ENCODE data around the gene KRT72.

KRT72 gene

GRCh38 chr12:52587563-52587962 lies 13.7 kb downstream of the KRT72 start:
- no peak overlapping the region for H2AFZ ChIP-seq (ENCODE audit: insufficient read depth, low read length, poor library complexity)
- no peak overlapping the region for H3K4ac ChIP-seq (ENCODE audit: low read depth, low read length)
- no peak for DNase-seq
- no peak overlapping the region for H3K14ac ChIP-seq (ENCODE audit: low read length)
- H3K27ac ChIP-seq (ENCODE audit: low read depth, low read length) = no peak overlapping the region
- H3K36me3 ChIP-seq (ENCODE audit: control insufficient read depth in 1 of 2, insufficient read depth in 2 of 2, low read length in 2 of 2) = no peaks in the 10 kb centered on the region
- no peak overlapping the region for H2BK5ac ChIP-seq (ENCODE audit: low read depth, low read length, poor library complexity)
- H3K79me1 ChIP-seq (ENCODE audit: low read length) = no peaks in the 10 kb centered on the region
- H3K79me2 ChIP-seq (ENCODE audit: control insufficient read depth, insufficient read depth, low read length, poor library complexity) = no peaks in the 10 kb centered on the region
- H4K8ac ChIP-seq (ENCODE audit: low read depth, low read length) = no peak overlapping the region
- WGBS (ENCODE audit: extremely low coverage, insufficient coverage, insufficient read length) = no CpG with 5 or more reads among the region's 17 CpGs
- no peak overlapping the region for H4K91ac ChIP-seq (ENCODE audit: low read depth, low read length)
- no peak overlapping the region for H2BK120ac ChIP-seq (ENCODE audit: insufficient read depth, low read length, poor library complexity)
- H3K23ac ChIP-seq (ENCODE audit: low read length) = no peak overlapping the region
- no peak overlapping the region for H2AK5ac ChIP-seq (ENCODE audit: low read length)
- H3K9me3 ChIP-seq (ENCODE audit: insufficient read depth, low read depth, low read length) = peaks cover 8% of the 10 kb centered on the region
- H3K18ac ChIP-seq (ENCODE audit: low read length) = no peak overlapping the region
- H2BK12ac ChIP-seq (ENCODE audit: low read length) = no peak overlapping the region
- H3K27me3 ChIP-seq (ENCODE audit: insufficient read depth, low read length) = no peaks in the 10 kb centered on the region
- H3K4me1 ChIP-seq (ENCODE audit: control insufficient read depth in 1 of 2, insufficient read depth in 2 of 2, low read length in 2 of 2) = peaks cover 0 to 2% of the 10 kb centered on the region in 2 experiments
- H4K12ac ChIP-seq (ENCODE audit: low read depth, low read length) = no peak overlapping the region
- H3K9ac ChIP-seq (ENCODE audit: low read length) = no peak overlapping the region
- H3K4me2 ChIP-seq (ENCODE audit: low read length) = no peak overlapping the region
- no peak overlapping the region for H3K4me3 ChIP-seq (ENCODE audit: low read depth, low read length)

- Histone ChIP-seq H3K9me3 (ENCODE audit: insufficient read depth, low read depth, low read length) (peaks cover 3% of the 10 kb centered on the region), H3K4me2 (ENCODE audit: low read length) (no peak overlapping the region), H2AFZ (ENCODE audit: insufficient read depth, low read length, poor library complexity) (no peak overlapping the region), H4K91ac (ENCODE audit: low read depth, low read length) (no peak overlapping the region), H3K14ac (ENCODE audit: low read length) (no peak overlapping the region), H3K27me3 (ENCODE audit: insufficient read depth, low read length) (no peaks in the 10 kb centered on the region), H2BK12ac (ENCODE audit: low read length) (no peak overlapping the region), H3K4me1 (ENCODE audit: control insufficient read depth in 1 of 2, insufficient read depth in 2 of 2, low read length in 2 of 2) (peaks cover 0 to 5% of the 10 kb centered on the region in 2 experiments), H3K27ac (ENCODE audit: low read depth, low read length) (no peak overlapping the region), H3K9ac (ENCODE audit: low read length) (no peak overlapping the region), H3K4ac (ENCODE audit: low read depth, low read length) (no peak overlapping the region), H3K79me2 (ENCODE audit: control insufficient read depth, insufficient read depth, low read length, poor library complexity) (no peaks in the 10 kb centered on the region), H2BK120ac (ENCODE audit: insufficient read depth, low read length, poor library complexity) (no peak overlapping the region), H3K18ac (ENCODE audit: low read length) (no peak overlapping the region), H4K8ac (ENCODE audit: low read depth, low read length) (no peak overlapping the region), H3K79me1 (ENCODE audit: low read length) (no peaks in the 10 kb centered on the region), H4K12ac (ENCODE audit: low read depth, low read length) (no peak overlapping the region), H2BK5ac (ENCODE audit: low read depth, low read length, poor library complexity) (no peak overlapping the region), H3K4me3 (ENCODE audit: low read depth, low read length) (no peak overlapping the region), H3K36me3 (ENCODE audit: control insufficient read depth in 1 of 2, insufficient read depth in 2 of 2, low read length in 2 of 2) (no peaks in the 10 kb centered on the region), H3K23ac (ENCODE audit: low read length) (no peak overlapping the region), H2AK5ac (ENCODE audit: low read length) (no peak overlapping the region)
- no CpG with 5 or more reads among the region's 9 CpGs for WGBS (ENCODE audit: extremely low coverage, insufficient coverage, insufficient read length)
- no peak for DNase-seq
These were observed 15.3 kb downstream of the KRT72 start for GRCh38 chr12:52585946-52586345.

DNA sequence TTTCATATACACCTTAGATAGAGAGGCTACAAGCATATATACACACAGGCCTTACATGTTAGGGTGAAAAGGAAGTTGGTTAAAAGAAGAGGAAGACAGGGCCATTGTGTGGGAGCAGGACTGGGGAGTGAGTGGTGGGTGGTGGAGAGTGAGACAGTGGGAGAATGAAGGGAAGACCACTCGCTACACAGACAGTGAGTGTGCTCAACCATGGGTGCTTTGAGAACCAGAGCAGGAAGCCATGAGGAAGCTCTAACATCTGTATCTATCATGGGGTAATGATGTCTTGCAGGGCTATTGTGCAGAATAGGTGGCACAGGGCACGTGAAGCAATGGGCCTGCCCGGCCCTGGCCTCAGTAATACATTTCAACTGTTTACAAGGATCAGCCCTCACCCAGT lies 16.2 kb downstream of the KRT72 start:
- Histone ChIP-seq H4K91ac (ENCODE audit: low read depth, low read length) (no peak overlapping the region), H2BK12ac (ENCODE audit: low read length) (no peak overlapping the region), H2BK120ac (ENCODE audit: insufficient read depth, low read length, poor library complexity) (no peak overlapping the region), H3K4me1 (ENCODE audit: control insufficient read depth in 1 of 2, insufficient read depth in 2 of 2, low read length in 2 of 2) (peaks cover 0 to 5% of the 10 kb centered on the region in 2 experiments), H3K36me3 (ENCODE audit: control insufficient read depth in 1 of 2, insufficient read depth in 2 of 2, low read length in 2 of 2) (no peaks in the 10 kb centered on the region), H2BK5ac (ENCODE audit: low read depth, low read length, poor library complexity) (no peak overlapping the region), H2AFZ (ENCODE audit: insufficient read depth, low read length, poor library complexity) (no peak overlapping the region), H3K4me2 (ENCODE audit: low read length) (no peak overlapping the region), H3K9me3 (ENCODE audit: insufficient read depth, low read depth, low read length) (peaks cover 3% of the 10 kb centered on the region), H3K27ac (ENCODE audit: low read depth, low read length) (no peak overlapping the region), H3K9ac (ENCODE audit: low read length) (no peak overlapping the region), H3K79me2 (ENCODE audit: control insufficient read depth, insufficient read depth, low read length, poor library complexity) (no peaks in the 10 kb centered on the region), H4K12ac (ENCODE audit: low read depth, low read length) (no peak overlapping the region), H3K14ac (ENCODE audit: low read length) (no peak overlapping the region), H3K79me1 (ENCODE audit: low read length) (no peaks in the 10 kb centered on the region), H3K23ac (ENCODE audit: low read length) (no peak overlapping the region), H3K4me3 (ENCODE audit: low read depth, low read length) (no peak overlapping the region), H2AK5ac (ENCODE audit: low read length) (no peak overlapping the region), H3K27me3 (ENCODE audit: insufficient read depth, low read length) (no peaks in the 10 kb centered on the region), H4K8ac (ENCODE audit: low read depth, low read length) (no peak overlapping the region), H3K18ac (ENCODE audit: low read length) (no peak overlapping the region), H3K4ac (ENCODE audit: low read depth, low read length) (no peak overlapping the region)
- WGBS (ENCODE audit: extremely low coverage, insufficient coverage, insufficient read length) = no CpG with 5 or more reads among the region's 3 CpGs
- no peak for DNase-seq

GRCh38 chr12:52584156-52584682 lies 17.0 kb downstream of the KRT72 start:
- Histone ChIP-seq H3K79me2 (ENCODE audit: control insufficient read depth, insufficient read depth, low read length, poor library complexity) (no peaks in the 10 kb centered on the region), H3K36me3 (ENCODE audit: control insufficient read depth in 1 of 2, insufficient read depth in 2 of 2, low read length in 2 of 2) (no peaks in the 10 kb centered on the region), H2BK12ac (ENCODE audit: low read length) (no peak overlapping the region), H2AK5ac (ENCODE audit: low read length) (no peak overlapping the region), H3K14ac (ENCODE audit: low read length) (no peak overlapping the region), H3K4me3 (ENCODE audit: low read depth, low read length) (no peak overlapping the region), H3K4ac (ENCODE audit: low read depth, low read length) (no peak overlapping the region), H4K12ac (ENCODE audit: low read depth, low read length) (no peak overlapping the region), H3K4me1 (ENCODE audit: control insufficient read depth in 1 of 2, insufficient read depth in 2 of 2, low read length in 2 of 2) (peaks cover 0 to 5% of the 10 kb centered on the region in 2 experiments), H3K9ac (ENCODE audit: low read length) (no peak overlapping the region), H3K27ac (ENCODE audit: low read depth, low read length) (no peak overlapping the region), H4K8ac (ENCODE audit: low read depth, low read length) (no peak overlapping the region), H3K18ac (ENCODE audit: low read length) (no peak overlapping the region), H3K4me2 (ENCODE audit: low read length) (no peak overlapping the region), H3K27me3 (ENCODE audit: insufficient read depth, low read length) (no peaks in the 10 kb centered on the region), H3K9me3 (ENCODE audit: insufficient read depth, low read depth, low read length) (peaks cover 1% of the 10 kb centered on the region), H3K79me1 (ENCODE audit: low read length) (no peaks in the 10 kb centered on the region), H4K91ac (ENCODE audit: low read depth, low read length) (no peak overlapping the region), H2BK5ac (ENCODE audit: low read depth, low read length, poor library complexity) (no peak overlapping the region), H2BK120ac (ENCODE audit: insufficient read depth, low read length, poor library complexity) (no peak overlapping the region), H3K23ac (ENCODE audit: low read length) (no peak overlapping the region), H2AFZ (ENCODE audit: insufficient read depth, low read length, poor library complexity) (no peak overlapping the region)
- WGBS (ENCODE audit: extremely low coverage, insufficient coverage, insufficient read length) = no CpG with 5 or more reads among the region's 9 CpGs
- no peak for DNase-seq
